Stimulated activated CD8-positive, alpha-beta memory T cell treated with anti-CD3 and anti-CD28 coated beads, Interleukin-12 subunit alpha, Interleukin-12 subunit beta, amount 100 ng/mL, for 24 hours (primary cell): ENCODE results near the gene LMF1.
A peak's percentile ranks its signal among the peaks of the same experiment; 100 is the strongest.

Experiments
- DNase-seq: peaks from one replicate; pipeline ENCODE4 v3.0.0-alpha.2; 2020; ENCODE audit errors: extremely low read depth

The LMF1 gene

DNA sequence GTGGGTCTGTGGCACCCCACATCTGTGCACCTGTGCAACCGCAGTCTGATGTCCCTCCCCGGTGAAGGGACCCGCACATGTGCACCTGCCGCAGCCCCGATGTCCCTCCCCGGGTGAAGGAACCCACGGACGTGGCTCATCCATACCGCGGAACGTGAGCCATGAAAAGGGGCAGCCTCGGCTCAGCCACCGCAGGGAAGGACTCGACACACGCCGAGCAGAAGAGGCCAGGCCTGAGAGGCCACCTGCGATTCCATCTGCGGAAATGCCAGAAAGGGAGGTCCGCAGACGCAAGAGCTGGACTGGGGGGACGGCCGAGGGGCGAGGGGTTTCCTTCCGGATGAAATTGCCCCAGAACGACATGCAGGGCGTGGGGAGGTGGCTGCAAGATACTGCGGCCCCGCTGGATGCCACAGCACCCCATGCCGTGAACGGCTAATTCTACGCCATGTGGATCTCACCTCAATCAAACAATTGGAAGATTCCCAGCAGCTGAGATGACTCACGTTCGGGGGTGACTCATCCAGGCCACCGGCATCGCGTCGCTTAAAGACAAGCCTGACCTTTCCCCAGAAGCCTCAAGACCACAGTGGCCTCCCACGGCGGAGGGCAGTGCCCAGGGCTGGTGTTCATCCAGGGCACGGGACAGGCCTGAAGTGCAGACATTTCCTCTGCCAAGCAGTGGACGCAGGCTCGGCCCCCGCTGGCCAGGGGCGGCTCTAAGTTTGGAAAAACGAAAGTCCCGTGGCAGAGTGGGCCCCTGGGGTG, 31.8 kb upstream of the LMF1 start:
- peak; percentile 63 for DNase-seq

GRCh38 chr16:1001096-1001495, 30.3 kb upstream of the LMF1 start:
- no peak for DNase-seq

GRCh38 chr16:1000608-1001007, 29.8 kb upstream of the LMF1 start:
- DNase-seq, result no peak

- DNase-seq, result no peak
These were observed 28.9 kb upstream of the LMF1 start for GRCh38 chr16:999677-1000076.

DNA sequence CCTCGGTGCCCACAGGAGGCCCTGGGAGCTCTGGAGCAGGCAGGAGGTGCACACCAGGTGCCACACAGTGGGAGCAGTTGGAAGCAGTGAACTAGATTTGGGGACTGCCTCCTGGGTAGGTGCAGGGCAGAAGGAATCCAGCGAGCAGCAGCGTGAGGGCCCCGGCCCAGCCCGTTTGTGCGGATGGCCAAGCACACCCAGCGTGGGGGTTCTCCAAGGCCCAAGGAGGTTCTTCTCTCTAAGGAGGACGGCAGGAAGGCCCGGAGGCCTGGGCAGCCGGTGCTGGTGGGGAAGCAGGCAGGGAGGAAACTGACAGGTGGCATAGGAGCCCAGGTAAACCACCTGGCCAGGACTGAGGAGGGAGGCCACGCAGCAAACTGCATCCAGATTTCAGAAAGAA, 27.8 kb upstream of the LMF1 start:
- DNase-seq, result no peak

DNA sequence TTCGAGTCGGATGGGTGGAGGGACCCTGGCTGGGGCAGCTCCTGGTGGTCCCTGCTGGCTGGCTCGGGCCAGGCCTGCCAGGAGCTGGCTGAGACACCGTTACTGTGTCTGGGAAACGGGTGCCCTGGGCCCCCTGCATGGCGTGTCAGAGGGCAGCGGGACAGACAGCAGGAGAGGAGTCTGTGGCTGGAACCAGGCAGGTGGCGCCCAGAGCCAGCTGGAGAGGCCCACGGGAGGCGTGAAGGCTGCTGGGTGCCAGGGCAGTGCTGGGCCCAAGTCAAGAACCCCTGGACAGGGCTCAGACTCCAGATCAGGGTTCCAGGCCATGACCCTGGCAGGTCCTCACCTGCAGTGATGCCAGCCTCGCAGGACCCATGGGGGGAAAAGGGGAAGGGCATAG, 27.4 kb upstream of the LMF1 start:
- DNase-seq, result no peak

DNA sequence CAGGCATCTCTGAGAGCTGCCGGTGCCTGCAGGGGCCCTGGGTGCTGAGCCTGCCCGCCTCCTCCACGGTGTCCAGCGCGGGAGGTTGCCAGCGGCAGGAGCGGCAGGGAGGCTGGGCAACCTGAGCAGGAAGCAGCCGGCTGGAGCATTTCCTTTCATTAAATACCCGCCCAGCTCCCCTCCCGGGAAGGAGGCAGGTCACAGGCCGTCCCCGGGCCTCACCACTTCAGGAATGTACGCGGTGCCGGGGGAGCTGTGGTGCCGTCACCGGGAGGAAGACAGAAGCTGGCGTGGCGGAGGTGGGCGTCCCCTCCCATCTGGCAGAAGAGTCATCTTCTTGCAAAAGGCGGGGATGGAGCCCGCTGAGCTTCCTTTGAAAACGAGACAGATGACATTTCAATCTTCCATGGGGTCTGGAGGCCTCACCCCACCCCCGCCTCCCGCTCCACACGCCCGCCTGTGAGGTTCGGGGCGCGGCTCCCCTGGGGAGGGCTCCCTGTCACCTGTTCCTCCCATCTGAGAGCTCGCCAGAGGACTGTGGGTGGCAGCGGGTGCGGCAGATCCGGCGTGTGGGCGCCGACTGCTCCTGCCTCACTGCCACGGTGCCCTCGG, 26.8 kb upstream of the LMF1 start:
- DNase-seq, result no peak

GRCh38 chr16:996681-997080, 25.9 kb upstream of the LMF1 start:
- no peak for DNase-seq

DNA sequence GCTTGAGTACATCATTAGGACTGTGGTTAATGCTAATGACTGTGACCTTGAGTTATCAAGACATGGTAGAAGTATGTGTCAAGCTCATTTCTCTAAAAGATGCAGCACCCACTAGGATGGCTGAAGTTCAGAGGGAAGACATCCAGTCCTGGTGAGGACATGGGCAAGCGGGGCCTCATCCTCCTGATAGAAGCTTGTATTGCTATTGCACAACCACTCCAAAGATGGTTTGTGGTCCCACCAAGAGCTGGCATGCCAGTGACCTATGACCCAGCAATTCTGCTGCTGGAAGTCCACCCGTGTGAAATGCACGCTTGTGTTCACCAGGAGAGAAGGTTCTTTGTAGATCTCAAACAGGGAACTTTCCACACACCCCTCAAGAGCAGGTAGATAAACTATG, 25.0 kb upstream of the LMF1 start:
- DNase-seq, result no peak

DNA sequence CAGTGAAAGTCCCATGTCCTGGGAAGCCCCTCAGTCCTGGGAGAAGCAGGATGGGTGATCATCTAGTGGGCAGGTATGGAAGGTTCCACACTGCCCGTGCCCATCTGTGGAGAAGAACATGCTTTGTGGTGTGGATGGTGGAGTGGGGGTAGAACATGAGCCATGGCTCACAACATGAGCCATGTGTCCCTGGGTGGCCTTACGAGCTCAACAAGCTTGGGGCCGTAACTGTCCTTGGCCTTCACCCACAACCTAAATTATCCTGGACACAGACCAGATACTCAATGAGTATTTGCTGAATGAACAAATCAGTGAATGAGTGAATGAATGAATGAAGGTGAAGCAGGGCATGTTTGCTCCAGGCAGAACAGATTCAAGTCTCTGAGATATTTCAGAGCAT, 24.3 kb upstream of the LMF1 start:
- no peak for DNase-seq

- no peak for DNase-seq
These were observed 22.9 kb upstream of the LMF1 start for GRCh38 chr16:993731-994130.

GRCh38 chr16:991773-992172, 21.0 kb upstream of the LMF1 start:
- DNase-seq, result no peak

- no peak for DNase-seq
These were observed 20.6 kb upstream of the LMF1 start for GRCh38 chr16:991345-991744.

GRCh38 chr16:990516-991291, 19.9 kb upstream of the LMF1 start:
- no peak for DNase-seq

DNA sequence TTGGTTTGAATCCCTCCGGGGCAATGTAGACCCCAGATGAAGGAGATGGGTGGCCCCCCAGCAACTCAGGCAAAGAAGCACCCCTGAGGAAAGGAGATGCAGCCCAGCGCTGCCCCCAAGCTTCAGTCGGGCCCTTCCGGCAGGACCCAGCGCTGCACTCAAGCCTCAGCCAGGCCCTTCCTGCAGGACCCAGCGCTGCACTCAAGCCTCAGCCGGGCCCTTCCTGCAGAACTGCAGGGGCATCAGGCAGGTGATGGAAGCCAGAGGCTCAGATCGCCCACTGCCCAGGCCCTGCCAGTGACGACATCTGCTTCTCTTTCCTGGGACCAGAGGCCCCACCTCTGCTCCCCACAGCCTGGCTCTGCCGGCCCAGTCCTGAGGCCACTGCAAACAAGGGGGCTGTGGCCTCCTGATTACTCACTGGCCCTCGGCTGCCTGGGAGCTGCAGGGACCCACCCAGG, 18.6 kb upstream of the LMF1 start:
- no peak for DNase-seq

DNA sequence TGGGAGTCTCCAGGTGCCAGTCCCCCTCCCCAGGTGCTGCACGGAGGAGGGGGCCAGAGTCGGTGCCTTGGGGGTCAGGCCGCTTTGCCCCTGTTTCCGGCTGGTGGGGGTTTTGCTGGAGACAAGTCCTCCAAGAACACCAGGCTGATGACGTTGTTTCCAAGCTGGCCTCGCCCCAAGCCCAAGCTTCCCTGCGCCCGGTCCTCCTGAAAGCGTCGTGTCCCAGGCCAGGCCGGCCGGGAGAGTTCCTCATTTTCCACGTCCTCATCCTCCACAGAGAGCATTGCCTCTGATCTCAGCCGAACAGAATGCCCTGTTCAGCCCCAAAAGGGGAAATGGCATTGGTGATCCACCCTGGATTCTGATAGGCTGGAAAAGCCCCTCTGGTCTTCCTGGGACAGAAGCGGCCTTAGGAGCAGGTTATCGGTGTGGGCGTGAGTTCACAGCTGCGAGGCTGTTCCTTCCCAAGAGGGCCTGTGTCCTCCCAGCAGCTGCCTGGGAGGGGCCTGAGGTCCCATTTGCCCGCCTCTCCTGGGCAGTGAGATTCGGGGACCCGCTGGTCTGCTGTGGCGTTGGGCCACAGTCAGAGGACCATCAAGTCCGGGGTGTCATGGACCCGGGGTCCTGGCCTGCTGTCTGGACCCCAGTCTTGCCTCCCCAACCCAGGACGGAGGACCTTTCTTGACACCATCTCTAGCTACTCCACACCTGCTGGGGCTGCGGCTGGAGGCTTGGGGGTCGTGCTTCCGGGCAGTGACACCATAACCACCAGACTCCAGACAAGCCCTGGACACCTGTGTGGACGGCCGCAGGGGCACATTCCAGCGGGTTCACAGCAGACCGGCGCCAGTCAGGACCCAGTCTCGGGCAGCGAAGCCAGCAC, 17.9 kb upstream of the LMF1 start:
- DNase-seq, result no peak

- no peak for DNase-seq
These were observed 17.1 kb upstream of the LMF1 start for GRCh38 chr16:987906-988305.

- no peak for DNase-seq
These were observed 16.3 kb upstream of the LMF1 start for GRCh38 chr16:986925-987582.

DNA sequence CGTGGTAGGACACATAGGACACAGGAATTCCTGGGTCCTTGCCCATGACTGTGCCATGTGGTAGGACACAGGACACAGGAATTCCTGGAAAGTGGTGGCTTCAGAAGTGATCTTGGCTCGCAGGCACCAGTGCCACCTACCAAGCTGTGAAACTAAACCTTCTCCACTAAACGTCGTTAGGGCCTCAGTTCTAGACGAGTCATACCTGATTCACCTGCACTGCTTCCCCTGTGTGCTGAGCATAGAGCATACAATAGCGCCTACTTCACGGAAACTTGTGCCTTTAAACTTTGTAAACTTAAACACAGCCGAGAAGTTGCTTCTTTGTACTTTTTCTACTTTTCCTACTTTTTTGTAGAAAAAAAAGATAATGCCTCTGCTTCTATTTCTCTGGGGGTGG, 15.6 kb upstream of the LMF1 start:
- no peak for DNase-seq

DNA sequence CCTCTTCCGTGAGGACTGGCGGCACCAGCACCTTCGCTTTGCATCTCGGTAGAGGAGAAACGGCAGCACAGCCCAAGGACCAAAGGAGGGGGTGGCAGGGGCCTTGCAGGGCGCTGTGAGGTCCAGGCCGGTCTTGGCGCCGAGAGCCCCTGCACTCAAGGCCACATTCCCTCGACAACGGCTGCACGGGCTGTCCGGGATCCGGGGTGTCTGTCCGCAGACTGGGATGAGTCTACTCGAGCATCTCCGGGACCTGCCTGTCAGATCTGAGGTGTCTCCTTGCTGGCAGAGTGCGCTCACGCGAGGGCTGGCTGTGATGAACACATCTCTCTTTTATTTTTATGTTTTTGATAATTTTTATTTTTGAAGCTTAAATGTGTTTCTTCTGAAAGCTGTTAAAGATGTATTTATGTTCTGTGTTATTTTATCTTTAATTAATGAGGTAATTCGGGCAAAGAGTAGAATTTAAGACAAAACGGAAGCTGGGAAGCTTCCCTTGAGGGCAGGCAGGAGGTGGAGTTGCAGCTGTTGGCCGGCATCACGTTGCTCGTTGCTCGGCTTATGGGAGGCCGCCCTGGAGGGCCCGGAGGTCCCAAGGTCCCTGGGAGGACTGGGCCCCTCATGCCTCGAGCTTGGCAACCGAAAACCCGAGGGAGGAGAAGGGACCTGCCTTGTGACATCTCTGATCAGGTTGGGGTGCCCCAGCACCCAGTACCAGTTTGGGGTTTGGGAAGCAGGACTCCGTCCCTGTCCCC, 15.0 kb upstream of the LMF1 start:
- no peak for DNase-seq
